AG10803 (cell line): Measurements from ENCODE around the gene OSBPL6.

Experiments
- DNase-seq: peaks from one replicate; pipeline ENCODE4 v3.0.0; 2010; ENCODE audit warnings: low read depth
- H3K4me3 ChIP-seq: 2 replicates; pipeline ENCODE4 v1.5.1; 2011; ENCODE audit warnings: mild to moderate bottlenecking, low read length, control low read depth
- CTCF ChIP-seq: conservative IDR thresholded peaks from 2 replicates; pipeline ENCODE4 v1.5.1; 2011; ENCODE audit warnings: mild to moderate bottlenecking, low read length, control low read depth, inconsistent platforms

OSBPL6 gene

GRCh38 chr2:178413472-178414265 lies 219.4 kb downstream of the OSBPL6 start:
- peak overlapping the region; percentile 68 for H3K4me3 ChIP-seq
- 0 out of 2 replicates have a peak, but pooled peaks have one; percentile 1 for TF ChIP-seq CTCF
- DNase-seq, result peak; percentile 60

- H3K4me3 ChIP-seq, result peak overlapping the region; percentile 68
These were observed 220.2 kb downstream of the OSBPL6 start for GRCh38 chr2:178414266-178415247.

DNA sequence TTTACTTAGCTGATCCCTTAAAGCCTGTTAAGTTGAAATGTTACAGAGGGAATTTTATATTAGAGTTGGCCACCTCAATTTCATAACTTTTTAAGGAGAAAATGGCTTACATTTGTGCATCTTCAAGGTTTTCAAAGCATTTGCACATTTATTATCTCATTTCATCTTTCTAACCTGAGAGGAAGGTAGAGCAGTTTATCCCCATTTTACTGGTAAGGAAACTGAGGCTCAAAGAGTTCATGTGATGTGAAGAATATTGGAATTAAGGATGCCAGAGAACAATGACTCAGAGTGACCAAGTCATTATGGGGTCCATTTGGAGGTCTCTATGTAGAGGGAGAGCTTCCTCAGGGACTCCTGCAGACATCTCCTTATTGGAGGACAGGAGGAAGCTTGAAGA lies 221.7 kb downstream of the OSBPL6 start:
- DNase-seq, result no peak
- H3K4me3 ChIP-seq, result no peak overlapping the region
- no peak for TF ChIP-seq CTCF

More at GRCh38 chr2:178414266-178415247, 220.2 kb downstream of the OSBPL6 start:
- peak; percentile 98 for TF ChIP-seq CTCF
- DNase-seq, result peak; percentile 93

DNA sequence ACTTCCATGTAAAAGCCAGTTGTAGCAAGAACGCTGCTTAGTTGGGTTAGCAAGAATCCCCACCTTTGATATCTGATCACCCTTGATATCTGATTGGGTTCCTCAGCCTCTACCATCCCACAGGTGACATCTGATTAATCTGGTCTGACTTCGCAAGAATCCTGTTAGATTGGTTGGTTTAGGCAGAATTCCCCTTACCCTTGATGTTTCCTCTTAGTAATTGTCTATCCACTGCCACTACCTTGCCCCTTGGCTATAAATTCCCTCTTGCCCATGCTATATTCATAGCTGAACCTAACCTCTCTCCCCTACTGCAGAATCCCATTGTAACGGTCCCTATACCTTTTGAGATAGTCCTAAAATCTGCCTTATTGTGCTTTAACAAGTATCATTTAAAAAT lies 223.6 kb downstream of the OSBPL6 start:
- H3K4me3 ChIP-seq, result no peak overlapping the region
- no peak for DNase-seq
- no peak for TF ChIP-seq CTCF

DNA sequence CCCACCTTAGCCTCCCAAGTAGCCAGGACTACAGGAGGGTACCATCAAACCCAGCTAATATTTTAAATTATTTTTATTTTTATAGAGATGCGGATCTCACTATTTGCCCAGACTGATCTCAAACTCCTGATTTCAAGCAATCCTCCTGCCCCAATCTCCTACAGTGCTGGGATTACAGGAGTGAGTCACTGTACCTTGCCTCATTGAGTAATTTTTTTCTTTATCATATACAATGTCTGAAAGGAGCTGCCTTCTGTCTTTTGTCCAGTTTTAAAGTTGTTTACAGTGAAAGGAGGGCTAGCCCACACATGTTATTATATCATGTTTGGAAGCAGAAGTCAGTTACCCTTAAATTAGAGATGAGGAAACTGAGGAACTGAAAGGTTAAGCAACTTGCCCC lies 224.1 kb downstream of the OSBPL6 start:
- H3K4me3 ChIP-seq, result no peak overlapping the region
- DNase-seq, result no peak
- no peak for TF ChIP-seq CTCF

DNA sequence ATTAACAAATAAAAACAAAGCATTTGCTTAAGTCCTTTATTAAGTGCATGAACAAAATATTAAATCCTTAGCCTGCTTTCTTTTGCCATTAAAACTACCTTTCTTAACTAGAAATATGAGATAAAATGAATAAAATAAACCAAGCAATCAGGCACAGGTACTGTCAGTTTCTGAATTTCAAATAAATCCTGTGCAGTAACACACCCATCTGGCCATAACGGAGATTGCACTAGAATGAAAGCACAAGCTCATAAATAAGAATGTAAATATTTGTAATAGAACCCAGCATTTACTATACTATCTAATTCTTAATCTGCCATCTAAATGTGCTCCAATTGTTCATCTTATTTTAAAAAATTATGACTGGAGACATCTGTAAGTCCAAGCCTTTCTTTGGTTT lies 224.8 kb downstream of the OSBPL6 start:
- TF ChIP-seq CTCF, result peak; percentile 34

More for the DNA sequence above, 224.8 kb downstream of the OSBPL6 start:
- H3K4me3 ChIP-seq, result no peak overlapping the region
- DNase-seq, result no peak
